ENCODE measurements around the gene ZNF418.

DNA sequence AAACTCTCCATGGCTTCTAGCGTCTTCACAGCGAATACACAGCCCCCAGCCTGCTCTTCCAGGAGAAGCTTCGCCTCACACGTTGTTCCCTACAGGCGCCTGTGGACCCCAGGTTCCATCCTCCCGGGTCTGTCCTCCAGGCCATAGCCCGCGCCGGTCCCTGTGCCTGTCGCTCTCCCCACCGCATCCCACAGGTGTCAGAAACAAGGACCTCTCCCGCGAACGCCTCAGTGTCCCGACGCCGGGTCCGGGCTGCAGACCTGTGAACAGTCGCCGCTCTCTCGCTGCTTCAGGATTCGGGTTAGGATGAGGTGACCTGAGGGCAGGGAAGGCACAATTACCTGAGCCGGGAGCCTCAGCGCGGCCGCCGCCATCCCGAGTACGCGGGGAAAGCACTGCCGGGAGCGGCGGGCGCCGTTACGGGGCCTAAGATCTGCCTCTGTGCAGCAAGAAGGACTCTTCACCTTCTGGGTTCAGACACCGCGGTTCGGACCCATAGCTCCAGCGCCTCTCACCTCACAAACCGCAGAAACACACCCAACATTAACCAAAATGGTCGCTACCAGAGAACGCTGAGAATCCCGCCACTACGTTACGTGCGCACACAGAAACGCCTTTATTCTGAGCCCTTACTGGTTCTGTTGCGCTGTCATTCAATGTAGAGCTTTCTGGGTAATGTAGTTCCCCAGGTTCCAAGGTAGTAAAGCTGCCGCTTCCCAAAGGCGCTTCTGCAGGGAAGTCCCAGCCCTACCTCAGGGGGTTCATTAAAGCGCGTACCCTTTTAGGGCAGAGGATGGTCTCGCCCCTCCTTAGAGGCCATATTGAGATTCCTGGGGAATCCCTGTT, at the start of gene ZNF418:
- TF ChIP-seq EZH2 (optimal IDR thresholded peaks at IDR 0.05; ENCODE audit: low read depth, low read length) (no peak), CTCF (IDR thresholded peaks at IDR 0.05; ENCODE audit: low read length) (no peak), EZH2phosphoT487 (IDR thresholded peaks at IDR 0.05; ENCODE audit: low read length) (no peak)

All from MM.1S (cell line).